Keratinocyte (primary cell): ENCODE measurements around the gene SYNE1. TPM values are rescaled to one million over a fixed set of nuclear protein-coding genes. Genes with fewer than 3 reads are reported as not detected.

Source experiments
- DNase-seq: peaks from one replicate; pipeline ENCODE4 v3.0.0-alpha.2; 2011; ENCODE audit warnings: low read depth, missing footprints, low spot score
- FAIRE-seq: peaks from 2 replicates; lab custom pipeline; 2011; peaks lifted over from hg19 to GRCh38; lab: Jason Lieb, UNC
- H2AFZ ChIP-seq: 2 replicates; pipeline ENCODE4 v1.6.0; 2012; ENCODE audit warnings: low read length, control low read depth, inconsistent platforms; ENCODE audit not compliant: control insufficient read depth
- H3K27ac ChIP-seq: 2 replicates; pipeline ENCODE4 v1.5.1; 2011; ENCODE audit warnings: low read length; ENCODE audit not compliant: control insufficient read depth, insufficient read depth
- H3K27me3 ChIP-seq: 3 replicates; pipeline ENCODE4 v1.6.0; 2011; ENCODE audit warnings: low read length; ENCODE audit not compliant: control insufficient read depth, insufficient read depth; ENCODE audit errors: extremely low read depth
- H3K36me3 ChIP-seq, 2 experiments: 2 replicates in 1 of 2; 3 replicates in 1 of 2; pipeline ENCODE4 v1.5.1; 2011; ENCODE audit warnings: low read length in 2 of 2, mild to moderate bottlenecking in 1 of 2; ENCODE audit not compliant: control insufficient read depth in 2 of 2, insufficient read depth in 2 of 2; ENCODE audit errors: extremely low read depth in 1 of 2
- H3K4me1 ChIP-seq: 3 replicates; pipeline ENCODE4 v1.5.1; 2011; ENCODE audit warnings: low read length; ENCODE audit not compliant: control insufficient read depth, insufficient read depth; ENCODE audit errors: extremely low read depth
- H3K4me2 ChIP-seq: 3 replicates; pipeline ENCODE4 v1.6.0; 2011; ENCODE audit warnings: low read depth, low read length; ENCODE audit not compliant: control insufficient read depth, insufficient read depth; ENCODE audit errors: extremely low read depth
- H3K4me3 ChIP-seq, 3 experiments: fragments of 200-600 bp in 1 of 3; sonication (generic) in 1 of 3; 2 replicates in 2 of 3; 3 replicates in 1 of 3; pipeline ENCODE4 v1.5.1; 2011 to 2016; ENCODE audit warnings: low read length in 3 of 3, mild to moderate bottlenecking in 3 of 3, control low read depth in 2 of 3, inconsistent platforms in 1 of 3, low read depth in 1 of 3, mixed read lengths in 1 of 3, mixed run types in 1 of 3, moderate library complexity in 1 of 3; ENCODE audit not compliant: control insufficient read depth in 2 of 3, insufficient read depth in 2 of 3; ENCODE audit errors: extremely low read depth in 1 of 3
- H3K79me2 ChIP-seq: 2 replicates; pipeline ENCODE4 v1.6.0; 2012; ENCODE audit warnings: low read length; ENCODE audit not compliant: control insufficient read depth, insufficient read depth
- H3K9ac ChIP-seq: 3 replicates; pipeline ENCODE4 v1.6.0; 2011; ENCODE audit warnings: low read length; ENCODE audit not compliant: control insufficient read depth, insufficient read depth; ENCODE audit errors: extremely low read depth
- H3K9me1 ChIP-seq: 3 replicates; pipeline ENCODE4 v1.6.0; 2011; ENCODE audit warnings: low read length; ENCODE audit not compliant: control insufficient read depth, insufficient read depth; ENCODE audit errors: extremely low read depth
- H3K9me3 ChIP-seq: 2 replicates; pipeline ENCODE4 v1.5.1; 2012; ENCODE audit warnings: low read depth, low read length; ENCODE audit not compliant: control insufficient read depth
- H4K20me1 ChIP-seq: 3 replicates; pipeline ENCODE4 v1.6.0; 2011; ENCODE audit warnings: low read length; ENCODE audit not compliant: control insufficient read depth, insufficient read depth; ENCODE audit errors: extremely low read depth
- EZH2 ChIP-seq: IDR thresholded peaks from one replicate; pipeline ENCODE4 v1.6.1; 2012; ENCODE audit warnings: inconsistent platforms, mild to moderate bottlenecking, low read length, moderate library complexity
- dilution Hi-C: fragments of 300-500 bp; cut with MboI; formaldehyde crosslinking; loops from one replicate; pipeline ENCODE4 v1.7.0; 2020; ENCODE audit warnings: low sequenced_read_pairs; ENCODE audit not compliant: extremely low pct_ligation_motif_present
- polyA plus RNA-seq, 5 experiments: library from polyadenylated mRNA; depleted of rRNA in 3 of 5; stranded (reverse) in 3 of 5; stranded (forward) in 1 of 5; unstranded in 1 of 5; fragments of >200 nt; gene quantifications; 1 replicate in 1 of 5; 2 replicates in 3 of 5; 3 replicates in 1 of 5; pipeline versions ENCODE4 v1.2.1 to v1.2.3, GENCODE V29; 2011 to 2012; ENCODE audit warnings: missing spikeins in 2 of 5, low read depth in 1 of 5, low replicate concordance in 1 of 5
- TF ChIP-seq, protein P1 (sequence below), 3 experiments: IDR thresholded peaks in 1 of 3; conservative IDR thresholded peaks in 1 of 3; optimal IDR thresholded peaks in 1 of 3; 2 replicates in 2 of 3; 3 replicates in 1 of 3; pipeline versions ENCODE3 to v1.5.1; 2011; ENCODE audit warnings: low read length in 3 of 3, mild to moderate bottlenecking in 3 of 3, moderate library complexity in 2 of 3, control low read depth in 1 of 3, inconsistent platforms in 1 of 3; ENCODE audit not compliant: insufficient read depth in 2 of 3; ENCODE audit errors: extremely low read depth in 1 of 3

The SYNE1 gene
- polyA plus RNA-seq, 1 donor (not counting 4 experiments of a cell fraction or from before 2014, with no cell fraction given): 4.0 TPM

DNA sequence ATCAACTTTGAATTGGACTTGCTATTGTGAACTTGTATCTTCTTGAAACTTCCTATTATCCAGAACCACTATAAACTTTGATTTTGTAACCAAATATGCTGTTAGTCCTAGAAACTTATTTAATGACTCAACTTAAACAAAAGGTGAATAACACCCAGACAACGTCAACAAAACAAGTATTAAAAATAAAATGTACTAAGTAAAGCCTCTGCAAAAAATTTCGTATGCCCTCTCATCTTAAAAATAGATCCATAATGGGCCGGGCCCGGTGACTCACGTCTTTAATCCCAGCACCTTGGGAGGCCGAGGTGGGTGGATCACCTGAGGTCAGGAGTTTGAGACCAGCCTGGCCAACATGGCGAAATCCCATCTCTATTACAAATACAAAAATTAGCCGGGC is 428.0 kb downstream of the SYNE1 start:
- no peak overlapping the region for H2AFZ ChIP-seq
- H3K4me3 ChIP-seq: no peak overlapping the region
- dilution Hi-C loops: no loop called here
- no peak overlapping the region for H3K4me2 ChIP-seq
- FAIRE-seq (no peak), DNase-seq (no peak)
- no peaks in the 10 kb centered on the region for H3K79me2 ChIP-seq
- no peaks in the 10 kb centered on the region for H3K9me1 ChIP-seq
- peaks cover 0 to 4% of the 10 kb centered on the region in 2 experiments for H3K36me3 ChIP-seq
- no peaks in the 10 kb centered on the region for H4K20me1 ChIP-seq
- no peak for TF ChIP-seq EZH2
- TF ChIP-seq, protein P1, sequence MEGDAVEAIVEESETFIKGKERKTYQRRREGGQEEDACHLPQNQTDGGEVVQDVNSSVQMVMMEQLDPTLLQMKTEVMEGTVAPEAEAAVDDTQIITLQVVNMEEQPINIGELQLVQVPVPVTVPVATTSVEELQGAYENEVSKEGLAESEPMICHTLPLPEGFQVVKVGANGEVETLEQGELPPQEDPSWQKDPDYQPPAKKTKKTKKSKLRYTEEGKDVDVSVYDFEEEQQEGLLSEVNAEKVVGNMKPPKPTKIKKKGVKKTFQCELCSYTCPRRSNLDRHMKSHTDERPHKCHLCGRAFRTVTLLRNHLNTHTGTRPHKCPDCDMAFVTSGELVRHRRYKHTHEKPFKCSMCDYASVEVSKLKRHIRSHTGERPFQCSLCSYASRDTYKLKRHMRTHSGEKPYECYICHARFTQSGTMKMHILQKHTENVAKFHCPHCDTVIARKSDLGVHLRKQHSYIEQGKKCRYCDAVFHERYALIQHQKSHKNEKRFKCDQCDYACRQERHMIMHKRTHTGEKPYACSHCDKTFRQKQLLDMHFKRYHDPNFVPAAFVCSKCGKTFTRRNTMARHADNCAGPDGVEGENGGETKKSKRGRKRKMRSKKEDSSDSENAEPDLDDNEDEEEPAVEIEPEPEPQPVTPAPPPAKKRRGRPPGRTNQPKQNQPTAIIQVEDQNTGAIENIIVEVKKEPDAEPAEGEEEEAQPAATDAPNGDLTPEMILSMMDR (optimal IDR thresholded peaks at IDR 0.05 in 1 of 3, IDR thresholded peaks at IDR 0.05 in 1 of 3, conservative IDR thresholded peaks at IDR 0.05 in 1 of 3; ENCODE audit: extremely low read depth in 1 of 3, insufficient read depth in 2 of 3, low read length in 3 of 3): no peak
- H3K9me3 ChIP-seq: no peaks in the 10 kb centered on the region
- H3K27me3 ChIP-seq: no peaks in the 10 kb centered on the region
- no peak overlapping the region for H3K27ac ChIP-seq
- no peaks in the 10 kb centered on the region for H3K4me1 ChIP-seq
- no peak overlapping the region for H3K9ac ChIP-seq

DNA sequence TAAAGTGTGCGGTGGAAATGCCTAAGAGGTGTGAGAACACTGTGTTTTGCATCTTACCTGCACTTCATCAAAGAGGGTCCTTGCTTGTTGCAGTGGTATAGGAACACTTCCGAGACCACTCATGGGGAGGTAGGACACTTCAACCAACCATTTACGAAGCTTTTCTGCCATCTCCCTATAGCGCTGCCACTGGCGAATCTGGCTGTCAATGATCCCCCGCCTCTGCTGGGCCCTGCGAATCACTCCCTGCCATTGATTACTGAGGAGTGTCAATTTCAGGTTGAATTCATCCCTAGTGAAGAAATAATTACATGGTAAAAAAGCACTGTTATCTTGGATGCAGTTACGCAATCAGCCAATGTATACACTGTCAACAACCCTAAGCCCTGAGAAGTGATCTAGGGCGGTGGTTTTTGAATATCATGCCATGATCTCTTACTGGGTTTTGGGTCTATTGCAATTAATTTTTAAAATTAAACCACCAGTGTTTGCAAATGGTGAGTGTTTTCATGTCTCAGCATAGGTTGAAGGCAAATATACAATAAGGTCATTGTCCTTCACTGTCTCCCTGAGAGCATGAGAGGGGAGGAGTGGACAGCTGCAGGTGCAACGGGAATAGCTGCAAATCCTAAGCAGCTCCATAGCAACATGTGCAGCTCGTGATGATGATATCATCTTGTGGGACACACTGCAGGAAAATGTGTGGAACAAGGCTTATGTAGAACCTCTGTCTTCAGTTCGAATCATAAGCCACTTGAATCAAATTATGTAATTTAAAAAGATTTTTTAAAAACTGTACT is 429.0 kb downstream of the SYNE1 start:
- no peaks in the 10 kb centered on the region for H4K20me1 ChIP-seq
- dilution Hi-C loops: no loop called here
- no peaks in the 10 kb centered on the region for H3K4me1 ChIP-seq
- H3K79me2 ChIP-seq: no peaks in the 10 kb centered on the region
- DNase-seq (no peak), FAIRE-seq (no peak)
- H3K27me3 ChIP-seq: no peaks in the 10 kb centered on the region
- TF ChIP-seq, protein P1 (optimal IDR thresholded peaks at IDR 0.05 in 1 of 3, IDR thresholded peaks at IDR 0.05 in 1 of 3, conservative IDR thresholded peaks at IDR 0.05 in 1 of 3; ENCODE audit: extremely low read depth in 1 of 3, insufficient read depth in 2 of 3, low read length in 3 of 3): no peak
- no peak for TF ChIP-seq EZH2
- no peaks in the 10 kb centered on the region for H3K9me3 ChIP-seq
- no peak overlapping the region for H3K4me3 ChIP-seq
- H3K9ac ChIP-seq: no peak overlapping the region
- H3K36me3 ChIP-seq: peaks cover 0 to 4% of the 10 kb centered on the region in 2 experiments
- H3K27ac ChIP-seq: no peak overlapping the region
- H3K4me2 ChIP-seq: no peak overlapping the region
- H2AFZ ChIP-seq: no peak overlapping the region
- H3K9me1 ChIP-seq: no peaks in the 10 kb centered on the region
